Muscle of leg (tissue), 11 donors: ENCODE measurements around the gene TRDMT1. TPM values are rescaled to one million over a fixed set of nuclear protein-coding genes. Genes with fewer than 3 reads are reported as not detected.

Source experiments
- DNase-seq: peaks from one replicate; pipeline ENCODE4 v3.0.0; 2013
- H3K27ac ChIP-seq: one replicate; pipeline ENCODE4 v1.5.1; 2013; ENCODE audit warnings: mild to moderate bottlenecking, low read length, control low read depth
- H3K27me3 ChIP-seq: one replicate; pipeline ENCODE4 v1.6.1; 2013; ENCODE audit warnings: low read length; ENCODE audit not compliant: control insufficient read depth, insufficient read depth
- H3K36me3 ChIP-seq: one replicate; pipeline ENCODE4 v1.6.1; 2013; ENCODE audit warnings: low read length; ENCODE audit not compliant: control insufficient read depth, insufficient read depth
- H3K4me1 ChIP-seq: one replicate; pipeline ENCODE4 v1.6.1; 2013; ENCODE audit warnings: low read length; ENCODE audit not compliant: control insufficient read depth, insufficient read depth
- H3K4me3 ChIP-seq: one replicate; pipeline ENCODE4 v1.5.1; 2013; ENCODE audit warnings: low read length, control low read depth
- H3K9me3 ChIP-seq: replicated peaks from 2 replicates; pipeline ENCODE4 v1.6.1; 2013; ENCODE audit warnings: low read depth, low read length; ENCODE audit not compliant: control insufficient read depth
- WGBS: methylation state at CpG from one replicate; pipeline ENCODE4 v1.1.5; 2013; ENCODE audit warnings: missing lambda C conversion rate; ENCODE audit not compliant: insufficient coverage; 5-methylcytosine and 5-hydroxymethylcytosine counted together
- polyA plus RNA-seq, 8 donors: library from polyadenylated mRNA; unstranded; fragments of 120-200 nt; gene quantifications; one replicate each; pipeline versions ENCODE4 v1.2.1 to v1.2.3, GENCODE V29; 2013; ENCODE audit warnings: inconsistent platforms in 1 of 8, low replicate concordance in 1 of 8; ENCODE audit not compliant: insufficient read length in 8 of 8, insufficient read depth in 1 of 8
- total RNA-seq: library from RNA; stranded (reverse); fragments of 120-200 nt; gene quantifications from one replicate; pipeline ENCODE4 v1.2.4, GENCODE V29; 2013

The TRDMT1 gene
- total and polyA plus RNA-seq, 9 donors, result 4.7 to 11.5 (median 7.1) TPM

DNA sequence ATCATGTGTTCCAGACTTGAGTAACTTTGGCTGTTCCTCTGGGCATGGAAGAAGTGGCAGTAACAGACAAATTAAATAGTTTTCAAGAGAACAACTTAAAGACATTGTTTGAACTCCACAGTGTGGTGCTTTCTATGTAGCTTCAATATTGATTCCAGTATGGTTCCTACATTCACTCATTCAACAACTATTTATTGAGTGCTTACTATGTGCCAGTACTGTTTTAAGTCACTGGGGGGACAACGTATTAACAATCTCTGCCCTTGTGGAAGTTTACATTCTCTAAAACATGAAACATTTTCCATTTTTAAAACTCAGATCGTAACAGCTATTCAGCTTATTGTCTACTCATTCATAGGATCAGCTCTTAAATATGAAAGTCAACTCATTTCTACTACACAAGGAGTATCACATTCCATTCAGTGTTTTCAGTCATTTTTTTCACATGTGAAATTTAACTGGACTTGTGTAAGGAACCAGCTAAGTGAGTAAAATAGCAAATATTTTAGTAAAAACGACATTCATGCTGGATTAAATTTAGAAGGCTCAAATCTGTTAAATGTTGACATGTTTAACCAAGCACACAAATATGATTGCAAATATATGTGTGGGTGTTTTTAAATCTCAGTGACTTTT, 58.3 kb downstream of the TRDMT1 start:
- WGBS, result 80% methylated on average over 1 of the region's 3 CpGs
- Histone ChIP-seq H3K4me1 (no peaks in the 10 kb centered on the region), H3K9me3 (no peaks in the 10 kb centered on the region), H3K27ac (no peak overlapping the region), H3K4me3 (no peak overlapping the region), H3K27me3 (no peaks in the 10 kb centered on the region), H3K36me3 (no peaks in the 10 kb centered on the region)
- no peak for DNase-seq

DNA sequence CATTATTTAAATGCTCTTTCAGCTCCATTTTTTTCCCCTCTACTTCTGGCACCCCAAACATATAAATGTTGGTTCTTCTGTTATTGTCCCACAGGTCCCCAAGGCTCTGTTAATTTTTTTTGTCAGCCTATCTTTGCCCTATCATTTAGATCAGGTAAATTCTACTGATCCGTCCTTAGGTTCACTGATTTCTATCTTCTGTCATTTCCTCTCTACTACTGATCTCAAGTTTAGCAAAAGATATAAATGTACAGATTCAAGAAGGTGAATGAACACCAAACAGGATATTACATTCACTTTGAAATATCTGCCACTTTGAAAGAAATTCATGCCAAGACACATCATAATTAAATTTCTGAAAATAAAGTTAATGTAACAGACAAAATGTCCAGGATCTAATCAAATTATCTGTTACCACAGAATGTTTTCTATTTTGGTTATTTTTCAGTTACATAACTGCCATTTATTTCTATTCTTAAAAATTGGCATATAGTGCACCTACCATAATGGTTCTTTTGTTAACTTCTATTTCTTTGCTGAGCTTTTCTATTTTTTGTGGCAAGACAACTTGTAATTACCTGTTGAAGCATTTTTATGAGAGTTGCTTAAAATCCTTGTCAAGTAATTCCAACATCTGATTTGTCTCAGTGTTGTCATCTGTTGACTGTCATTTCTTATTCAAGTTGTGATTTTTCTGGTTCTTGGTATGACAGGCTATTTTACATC, 59.8 kb downstream of the TRDMT1 start:
- Histone ChIP-seq H3K4me1 (no peaks in the 10 kb centered on the region), H3K4me3 (no peak overlapping the region), H3K27ac (no peak overlapping the region), H3K27me3 (no peaks in the 10 kb centered on the region), H3K36me3 (no peaks in the 10 kb centered on the region), H3K9me3 (no peaks in the 10 kb centered on the region)
- no peak for DNase-seq
- no CpG with 5 or more reads among the region's 1 CpG for WGBS

DNA sequence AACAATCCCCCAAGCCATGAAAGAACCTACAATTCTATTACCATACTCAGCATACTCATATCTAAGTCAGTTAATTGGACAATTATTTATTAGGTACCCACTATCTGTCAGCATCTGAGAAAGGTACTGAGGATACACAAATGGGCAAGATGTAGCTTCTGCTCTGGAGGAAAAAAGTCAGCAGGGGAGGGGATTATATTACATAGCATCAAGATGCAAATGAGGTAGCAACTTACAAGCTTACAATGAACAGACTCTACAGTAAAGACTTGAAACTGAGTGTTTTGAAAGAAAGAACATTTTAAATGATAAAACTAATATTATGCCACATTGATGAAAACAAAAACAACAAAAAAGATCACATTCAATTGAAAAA, 61.1 kb downstream of the TRDMT1 start:
- H3K9me3 ChIP-seq, result no peaks in the 10 kb centered on the region
- H3K4me3 ChIP-seq, result no peak overlapping the region
- no peaks in the 10 kb centered on the region for H3K36me3 ChIP-seq
- no peak overlapping the region for H3K27ac ChIP-seq
- no peaks in the 10 kb centered on the region for H3K4me1 ChIP-seq
- no peaks in the 10 kb centered on the region for H3K27me3 ChIP-seq
- DNase-seq, result no peak

DNA sequence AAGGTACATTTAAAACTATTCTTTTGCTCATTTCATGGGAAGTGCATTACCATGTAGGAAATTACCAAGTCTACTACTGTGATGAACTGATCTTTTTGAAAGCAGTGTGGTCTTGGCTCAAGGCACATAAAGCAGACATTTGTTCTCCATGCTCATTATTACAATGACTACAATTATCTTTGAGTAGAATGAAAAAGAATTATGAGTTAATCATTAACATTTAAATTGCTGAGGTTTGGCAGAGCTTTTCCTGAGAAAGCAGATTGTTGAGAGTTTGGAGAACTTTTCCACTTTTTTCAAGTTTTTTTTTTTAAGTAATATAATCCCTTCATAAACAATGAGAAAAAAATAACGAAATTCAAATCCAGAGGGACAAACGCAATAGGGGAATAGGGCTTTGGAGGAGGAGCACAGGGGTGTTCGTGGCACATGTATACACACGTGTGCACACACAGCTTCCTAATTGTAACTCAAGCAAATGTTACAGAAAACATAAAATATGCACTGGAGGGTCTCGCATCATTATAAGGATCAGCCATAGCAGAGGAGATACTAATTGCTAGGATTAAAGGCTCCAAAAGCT, 62.9 kb downstream of the TRDMT1 start:
- no peaks in the 10 kb centered on the region for H3K36me3 ChIP-seq
- H3K27me3 ChIP-seq, result no peaks in the 10 kb centered on the region
- no peaks in the 10 kb centered on the region for H3K4me1 ChIP-seq
- WGBS, result no CpG with 5 or more reads among the region's 5 CpGs
- peak; percentile 43 for DNase-seq
- no peak overlapping the region for H3K4me3 ChIP-seq
- H3K27ac ChIP-seq, result no peak overlapping the region
- H3K9me3 ChIP-seq, result no peaks in the 10 kb centered on the region

DNA sequence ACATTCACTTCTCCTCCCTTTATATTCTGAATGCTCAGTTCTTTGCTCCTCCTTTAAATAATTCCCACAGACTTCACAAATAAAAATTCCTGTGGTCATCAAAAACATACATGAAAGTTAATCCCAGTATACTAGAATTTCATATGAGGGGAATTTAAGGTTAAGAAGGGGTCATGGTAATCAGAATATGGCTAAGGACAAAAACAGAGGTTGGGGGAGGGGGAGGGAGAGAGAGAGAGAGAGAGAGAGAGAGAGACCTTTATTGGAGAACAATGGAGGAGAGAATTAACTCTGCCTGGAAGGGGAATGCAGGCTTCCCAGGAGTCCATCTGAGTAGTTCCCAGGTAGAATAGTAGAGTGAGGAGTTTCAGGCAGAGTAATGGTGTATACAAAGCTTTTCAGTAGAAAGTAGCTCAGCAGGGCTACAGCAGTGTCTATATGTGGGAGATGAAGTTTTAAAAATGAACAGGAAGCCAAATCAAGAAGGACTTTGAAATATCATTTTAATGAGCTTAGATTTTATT, 66.7 kb downstream of the TRDMT1 start:
- H3K27me3 ChIP-seq, result no peaks in the 10 kb centered on the region
- H3K27ac ChIP-seq, result no peak overlapping the region
- no peak overlapping the region for H3K4me3 ChIP-seq
- no peak for DNase-seq
- H3K36me3 ChIP-seq, result no peaks in the 10 kb centered on the region
- no peaks in the 10 kb centered on the region for H3K9me3 ChIP-seq
- H3K4me1 ChIP-seq, result no peaks in the 10 kb centered on the region

DNA sequence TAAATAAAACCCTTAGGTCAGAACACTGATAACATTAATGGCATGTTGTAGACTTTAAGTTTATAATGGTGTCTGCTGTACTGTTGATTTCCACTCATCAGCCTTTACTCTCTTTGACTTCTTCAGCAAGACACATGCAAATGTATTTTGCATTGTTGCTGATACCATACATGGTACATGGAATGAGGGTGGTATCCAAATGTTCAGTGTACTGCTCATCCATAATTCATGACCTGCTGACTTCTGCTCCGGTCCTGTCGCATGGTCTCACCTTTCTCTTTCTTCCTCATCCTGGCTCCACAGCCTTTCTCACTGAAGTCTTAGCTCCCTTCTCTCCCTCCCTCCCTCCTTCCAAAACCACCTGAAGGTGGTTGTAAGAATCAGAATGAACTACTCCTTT, 67.2 kb downstream of the TRDMT1 start:
- Histone ChIP-seq H3K36me3 (no peaks in the 10 kb centered on the region), H3K27ac (no peak overlapping the region), H3K27me3 (no peaks in the 10 kb centered on the region), H3K9me3 (no peaks in the 10 kb centered on the region), H3K4me1 (no peaks in the 10 kb centered on the region), H3K4me3 (no peak overlapping the region)
- no CpG with 5 or more reads among the region's 2 CpGs for whole genome bisulfite sequencing
- DNase-seq, result no peak

DNA sequence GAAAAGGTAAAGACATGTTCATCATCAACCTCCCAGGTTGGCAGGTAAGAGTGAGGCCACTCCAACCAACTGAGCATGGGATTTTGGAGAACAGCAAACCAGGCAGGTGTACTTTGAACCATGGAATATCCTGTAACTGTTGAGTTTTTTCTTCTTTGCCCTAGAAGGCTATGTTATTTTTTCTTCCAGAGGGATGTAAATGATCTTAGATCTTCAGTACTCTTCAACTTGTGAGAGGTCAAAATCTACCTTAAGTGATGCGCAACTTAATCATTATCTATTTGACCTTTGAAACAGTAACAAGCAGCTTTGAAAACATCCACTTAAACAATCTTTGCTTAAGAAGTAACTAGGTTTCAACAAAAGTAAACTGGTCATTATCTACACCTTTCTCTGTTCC, 71.7 kb downstream of the TRDMT1 start, which contains the start of gene CUBN:
Gene CUBN, minus strand, starts transcription at position 71 of the 400 bp plus-strand sequence. Its CDS starts 46 bp downstream, at position 25.
- H3K27ac ChIP-seq, result no peak within 1 kb of the TSS
- no peak for DNase-seq
- H3K4me3 ChIP-seq, result no peak within 1 kb of the TSS
- 88% methylated on average over 1 of the region's 1 CpG for WGBS
- H3K36me3 ChIP-seq, result no peaks in the 10 kb centered on the region
- H3K4me1 ChIP-seq, result no peaks in the 10 kb centered on the region
- no peaks in the 10 kb centered on the region for H3K27me3 ChIP-seq
- H3K9me3 ChIP-seq, result no peaks in the 10 kb centered on the region

DNA sequence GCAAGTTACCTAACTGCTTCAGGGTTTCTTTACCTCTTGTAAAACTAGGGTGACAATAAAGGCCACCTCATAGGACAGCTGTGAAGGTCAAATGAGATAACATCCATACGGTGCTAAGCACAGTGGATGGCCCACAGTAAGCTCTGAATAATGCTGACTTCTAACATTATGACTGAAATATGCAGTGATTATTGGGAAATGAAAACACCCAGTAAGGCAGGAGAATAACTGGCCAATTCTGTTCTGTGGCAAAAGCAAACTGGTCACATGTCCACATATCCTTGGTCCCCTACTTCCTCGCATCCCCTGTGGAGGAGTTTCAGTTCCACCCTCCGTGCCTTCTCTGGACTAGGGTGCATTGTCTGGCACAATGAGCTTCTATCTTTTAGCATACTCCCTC, 73.2 kb downstream of the TRDMT1 start:
- H3K27ac ChIP-seq, result no peak overlapping the region

DNA sequence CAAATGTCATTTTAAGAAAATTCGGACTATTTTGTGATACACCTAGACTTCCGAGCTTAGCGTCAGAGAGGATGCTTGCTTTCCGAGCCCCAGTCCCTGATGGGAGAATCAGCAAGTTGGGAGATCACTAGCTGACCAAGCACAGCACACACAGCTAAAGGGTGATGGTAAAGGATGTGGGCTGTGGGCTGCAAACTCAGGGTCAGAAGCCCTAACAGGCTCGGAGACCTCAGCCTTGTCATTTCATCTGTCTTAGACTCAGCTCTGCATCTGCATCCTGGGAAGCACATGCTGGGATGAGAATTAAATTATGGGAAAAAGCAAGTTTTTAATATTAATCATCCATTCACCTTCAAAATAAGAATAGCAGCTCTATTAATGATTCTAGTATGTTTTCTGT, 75.1 kb downstream of the TRDMT1 start:
- DNase-seq, result no peak
- Histone ChIP-seq H3K4me1 (no peaks in the 10 kb centered on the region), H3K9me3 (no peaks in the 10 kb centered on the region), H3K27me3 (no peaks in the 10 kb centered on the region), H3K4me3 (no peak overlapping the region), H3K36me3 (no peaks in the 10 kb centered on the region), H3K27ac (no peak overlapping the region)
- 90% methylated on average over 2 of the region's 5 CpGs for WGBS

More for the DNA sequence above, 73.2 kb downstream of the TRDMT1 start:
- DNase-seq, result peak; percentile 24
- Histone ChIP-seq H3K9me3 (no peaks in the 10 kb centered on the region), H3K4me1 (no peaks in the 10 kb centered on the region), H3K36me3 (no peaks in the 10 kb centered on the region), H3K27me3 (no peaks in the 10 kb centered on the region), H3K4me3 (no peak overlapping the region)
- WGBS, result 72% methylated on average over 2 of the region's 3 CpGs

DNA sequence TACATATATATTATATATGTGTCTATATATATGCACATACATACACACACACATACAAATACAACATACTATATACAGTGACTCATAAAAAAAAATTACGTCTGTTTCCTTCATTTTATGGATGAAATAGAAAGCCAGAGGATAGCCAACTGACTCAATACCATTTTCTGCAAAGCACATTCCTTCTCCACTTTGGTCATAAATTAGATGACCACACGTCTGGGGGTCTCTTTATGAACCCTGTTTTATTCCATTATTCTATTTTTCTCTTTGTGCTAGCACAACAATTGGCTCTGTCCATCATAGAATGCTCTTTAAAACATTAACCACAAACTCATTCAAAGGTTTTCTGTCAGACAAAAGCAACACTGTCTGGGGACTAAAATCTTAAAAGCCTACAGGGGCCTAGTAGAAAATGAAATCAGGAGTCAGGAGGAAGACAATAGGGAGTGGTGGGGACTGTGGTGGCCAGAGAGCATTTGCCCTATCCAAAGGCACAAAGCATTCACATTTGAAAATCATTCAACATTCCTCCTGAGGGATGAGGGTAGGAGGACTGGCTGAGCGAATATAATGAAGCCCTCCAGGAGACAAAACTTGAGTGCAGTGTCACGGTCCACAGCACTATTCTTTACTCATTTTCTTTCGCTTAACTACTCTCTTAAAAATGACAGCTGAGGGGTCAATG, 76.1 kb downstream of the TRDMT1 start:
- WGBS, result 40% methylated on average over 1 of the region's 5 CpGs
- no peaks in the 10 kb centered on the region for H3K4me1 ChIP-seq

More for the DNA sequence above, 76.1 kb downstream of the TRDMT1 start:
- no peak for DNase-seq
- no peaks in the 10 kb centered on the region for H3K9me3 ChIP-seq
- H3K27me3 ChIP-seq, result no peaks in the 10 kb centered on the region
- no peak overlapping the region for H3K4me3 ChIP-seq
- H3K27ac ChIP-seq, result no peak overlapping the region
- H3K36me3 ChIP-seq, result no peaks in the 10 kb centered on the region
